Measurements from ENCODE around the gene TMEM202. TPM values are rescaled to one million over a fixed set of nuclear protein-coding genes. Genes with fewer than 3 reads are reported as not detected.

The TMEM202 gene
- total and polyA plus RNA-seq, 8 donors: not detected

DNA sequence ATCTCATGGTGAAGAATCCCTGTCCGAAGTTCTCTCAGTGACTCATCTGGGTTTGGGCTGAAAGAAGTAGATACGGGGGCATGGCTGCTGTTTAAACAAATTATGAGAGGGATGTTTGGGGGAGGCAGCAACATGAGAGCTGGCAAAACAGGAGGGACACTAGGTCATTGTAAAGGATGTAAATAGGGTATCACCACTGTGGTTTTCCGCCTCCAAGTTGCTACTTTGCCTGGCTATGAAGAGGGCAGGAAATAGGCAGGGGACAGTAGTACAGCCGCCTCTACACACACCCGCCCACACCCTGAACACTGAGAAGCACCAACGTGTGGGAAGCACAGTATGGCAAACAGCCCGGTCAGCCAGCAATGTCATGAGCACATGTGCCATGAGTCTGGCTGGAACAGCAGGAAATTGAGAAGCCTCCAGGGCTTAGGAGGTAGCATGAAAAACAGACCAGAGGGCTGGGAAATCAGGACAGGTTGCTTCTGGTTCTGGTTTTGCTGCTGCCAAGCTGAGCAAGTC is 39.4 kb upstream of the TMEM202 start:
- Histone ChIP-seq H3K4me1 (peaks cover 0 to 24% (median 14%) of the 10 kb centered on the region in 4 donors), H3K27ac (peak overlapping the region in 1 of 5 donors; percentile 12), H3K4me3 (no peak overlapping the region), H3K27me3 (no peaks in the 10 kb centered on the region), H3K36me3 (peaks cover 27 to 45% (median 37%) of the 10 kb centered on the region in 4 donors), H3K9me3 (no peaks in the 10 kb centered on the region)
- intact Hi-C loops (cut with DNase I; ENCODE audit: low total_unique reads): no loop called here
- WGBS, 5 donors: 57 to 66% (median 61%) methylated on average over 7 of the region's 7 CpGs
- DNase-seq: peak; percentile 33 to 37
- TF ChIP-seq POLR2AphosphoS5 (IDR thresholded peaks at IDR 0.05): peak in 1 of 3 donors; percentile 8
- TF ChIP-seq, protein P1, sequence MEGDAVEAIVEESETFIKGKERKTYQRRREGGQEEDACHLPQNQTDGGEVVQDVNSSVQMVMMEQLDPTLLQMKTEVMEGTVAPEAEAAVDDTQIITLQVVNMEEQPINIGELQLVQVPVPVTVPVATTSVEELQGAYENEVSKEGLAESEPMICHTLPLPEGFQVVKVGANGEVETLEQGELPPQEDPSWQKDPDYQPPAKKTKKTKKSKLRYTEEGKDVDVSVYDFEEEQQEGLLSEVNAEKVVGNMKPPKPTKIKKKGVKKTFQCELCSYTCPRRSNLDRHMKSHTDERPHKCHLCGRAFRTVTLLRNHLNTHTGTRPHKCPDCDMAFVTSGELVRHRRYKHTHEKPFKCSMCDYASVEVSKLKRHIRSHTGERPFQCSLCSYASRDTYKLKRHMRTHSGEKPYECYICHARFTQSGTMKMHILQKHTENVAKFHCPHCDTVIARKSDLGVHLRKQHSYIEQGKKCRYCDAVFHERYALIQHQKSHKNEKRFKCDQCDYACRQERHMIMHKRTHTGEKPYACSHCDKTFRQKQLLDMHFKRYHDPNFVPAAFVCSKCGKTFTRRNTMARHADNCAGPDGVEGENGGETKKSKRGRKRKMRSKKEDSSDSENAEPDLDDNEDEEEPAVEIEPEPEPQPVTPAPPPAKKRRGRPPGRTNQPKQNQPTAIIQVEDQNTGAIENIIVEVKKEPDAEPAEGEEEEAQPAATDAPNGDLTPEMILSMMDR (IDR thresholded peaks at IDR 0.05): no peak

DNA sequence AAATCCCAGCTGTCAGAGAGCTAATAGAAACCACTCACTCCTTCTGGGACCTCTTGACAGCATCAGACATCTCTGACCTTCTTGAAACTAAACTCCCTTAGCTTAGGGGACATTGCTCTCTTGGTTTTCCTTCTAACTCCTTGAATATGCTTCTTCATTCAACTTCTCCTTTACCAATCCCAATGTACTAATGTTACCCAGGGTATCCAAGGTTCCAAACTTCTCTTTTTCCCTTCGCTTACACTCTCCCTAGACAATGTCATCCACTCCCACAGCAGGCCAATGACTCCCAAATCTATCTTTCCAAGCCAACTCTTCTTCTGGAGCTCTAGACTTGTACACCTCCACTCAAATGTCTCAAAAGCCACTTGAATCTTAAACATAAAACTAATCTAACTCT is 36.9 kb upstream of the TMEM202 start:
- H3K4me3 ChIP-seq: no peak overlapping the region
- TF ChIP-seq, protein P1 (IDR thresholded peaks at IDR 0.05): no peak
- no peak for TF ChIP-seq POLR2A (IDR thresholded peaks at IDR 0.05)
- no peak for TF ChIP-seq EP300 (IDR thresholded peaks at IDR 0.05)
- no peak for TF ChIP-seq POLR2AphosphoS5 (IDR thresholded peaks at IDR 0.05)
- WGBS, 5 donors: 88 to 96% (median 95%) methylated on average over 1 of the region's 1 CpG

DNA sequence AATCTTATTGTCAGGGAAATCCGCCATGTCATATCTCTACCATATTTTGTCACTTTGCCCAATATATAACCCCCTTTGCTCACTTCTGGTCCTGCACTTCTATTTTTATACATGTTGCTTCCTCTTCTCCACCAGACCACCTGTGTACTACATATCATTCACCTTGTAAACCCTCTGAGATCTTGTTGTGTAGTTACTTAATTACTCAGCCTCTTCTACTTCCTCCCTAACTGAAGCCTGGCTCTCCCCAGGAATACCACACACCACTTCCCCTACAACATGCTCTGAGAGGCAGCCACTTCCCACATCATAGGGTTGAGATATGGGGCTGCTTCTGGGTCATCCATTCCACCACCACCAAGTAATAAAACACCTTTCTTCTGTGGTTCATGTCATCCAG is 32.3 kb upstream of the TMEM202 start:
- no peak for TF ChIP-seq EP300 (IDR thresholded peaks at IDR 0.05)
- TF ChIP-seq, protein P1 (IDR thresholded peaks at IDR 0.05): no peak
- Histone ChIP-seq H3K9me3 (no peaks in the 10 kb centered on the region), H3K4me1 (peaks cover 0 to 46% (median 8%) of the 10 kb centered on the region in 4 donors), H3K4me3 (no peak overlapping the region), H3K36me3 (peaks cover 0 to 36% (median 27%) of the 10 kb centered on the region in 4 donors), H3K27ac (no peak overlapping the region), H3K27me3 (no peaks in the 10 kb centered on the region)
- DNase-seq: peak in 1 of 2 donors; percentile 38
- 83 to 96% (median 88%) methylated on average over 1 of the region's 1 CpG for WGBS, 5 donors
- intact Hi-C loops (cut with DNase I; ENCODE audit: low total_unique reads): no loop called here

More for the DNA sequence above, 36.9 kb upstream of the TMEM202 start:
- H3K9me3 ChIP-seq: no peaks in the 10 kb centered on the region
- H3K36me3 ChIP-seq: peaks cover 4 to 20% (median 12%) of the 10 kb centered on the region in 4 donors
- no peak overlapping the region for H3K27ac ChIP-seq
- H3K4me1 ChIP-seq: peaks cover 0 to 29% (median 14%) of the 10 kb centered on the region in 4 donors
- no peaks in the 10 kb centered on the region for H3K27me3 ChIP-seq
- intact Hi-C loops (cut with DNase I; ENCODE audit: low total_unique reads): no loop called here
- no peak for DNase-seq

DNA sequence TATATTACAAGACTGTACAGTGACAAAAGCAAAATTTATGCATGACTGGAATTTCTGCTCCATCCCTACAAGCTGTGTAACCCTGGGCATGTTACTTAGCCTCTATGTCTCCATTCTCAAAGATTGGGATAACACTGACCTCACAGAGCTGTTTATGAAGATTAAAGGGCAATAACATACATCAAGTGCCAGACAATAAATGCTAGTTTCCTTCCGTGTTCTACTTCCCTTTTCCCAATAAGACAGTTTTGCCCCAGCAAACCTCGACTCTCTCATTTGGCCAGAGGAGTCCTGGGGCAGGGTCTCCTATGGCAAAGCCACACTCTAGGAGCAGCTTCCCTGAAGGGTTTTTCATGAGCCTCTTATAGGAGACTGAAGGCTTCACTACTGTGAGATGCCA is 29.8 kb upstream of the TMEM202 start:
- Histone ChIP-seq H3K36me3 (peaks cover 0 to 45% (median 23%) of the 10 kb centered on the region in 4 donors), H3K9me3 (no peaks in the 10 kb centered on the region), H3K4me1 (peaks cover 0 to 70% (median 21%) of the 10 kb centered on the region in 4 donors), H3K27ac (peak overlapping the region in 2 of 5 donors; percentile 32 to 59), H3K27me3 (no peaks in the 10 kb centered on the region), H3K4me3 (no peak overlapping the region)
- DNase-seq: no peak
- no peak for TF ChIP-seq POLR2AphosphoS5 (IDR thresholded peaks at IDR 0.05)
- TF ChIP-seq EP300 (IDR thresholded peaks at IDR 0.05): no peak
- no peak for TF ChIP-seq POLR2A (IDR thresholded peaks at IDR 0.05)
- TF ChIP-seq, protein P1 (IDR thresholded peaks at IDR 0.05): no peak
- intact Hi-C loops (cut with DNase I; ENCODE audit: low total_unique reads): no loop called here
- WGBS, 5 donors: 77 to 89% (median 80%) methylated on average over 2 of the region's 2 CpGs

Measured in stomach (tissue), 9 donors.